CD4-positive, CD25-positive, alpha-beta regulatory T cell (primary cell): Measurements from ENCODE around the gene FOXI1. TPM values are rescaled to one million over a fixed set of nuclear protein-coding genes. Genes with fewer than 3 reads are reported as not detected.

ENCODE experiments used
- ATAC-seq, 2 donors: fragments of 150-1000 bp; cut with Tn5 transposase; one replicate each; pipeline ENCODE4 v1.10.0; 2021; ENCODE audit warnings: low read depth in 2 of 2, moderate number of reproducible peaks in 2 of 2, moderate library complexity in 1 of 2
- DNase-seq, 3 donors: peaks; one replicate each; pipeline versions ENCODE4 v3.0.0 to v3.0.0-alpha.2; 2012 to 2022; ENCODE audit warnings: mixed read lengths in 1 of 3
- H3K27ac ChIP-seq: one replicate; pipeline ENCODE4 v1.7.0; 2013; ENCODE audit warnings: mild to moderate bottlenecking, low read length; ENCODE audit not compliant: insufficient read depth, poor library complexity, severe bottlenecking
- H3K27me3 ChIP-seq: one replicate; pipeline ENCODE4 v1.7.0; 2013; ENCODE audit warnings: low read length; ENCODE audit not compliant: control insufficient read depth, insufficient read depth
- H3K36me3 ChIP-seq: one replicate; pipeline ENCODE4 v1.7.0; 2013; ENCODE audit warnings: mild to moderate bottlenecking, low read length, moderate library complexity; ENCODE audit not compliant: control insufficient read depth, insufficient read depth
- H3K4me1 ChIP-seq: 2 replicates; pipeline ENCODE4 v1.7.0; 2013; ENCODE audit warnings: mild to moderate bottlenecking, low read length; ENCODE audit not compliant: insufficient read depth, control insufficient read depth, poor library complexity, severe bottlenecking
- H3K4me3 ChIP-seq: one replicate; pipeline ENCODE4 v1.7.0; 2013; ENCODE audit warnings: low read depth, mild to moderate bottlenecking, low read length, moderate library complexity
- H3K9me3 ChIP-seq, 2 experiments: 1 replicate in 1 of 2; 2 replicates in 1 of 2; pipeline ENCODE4 v1.7.0; 2013; ENCODE audit warnings: low read length in 2 of 2, mild to moderate bottlenecking in 1 of 2, moderate library complexity in 1 of 2; ENCODE audit not compliant: control insufficient read depth in 2 of 2
- H3K27ac Mint-ChIP-seq, 3 donors: one replicate each; pipeline ENCODE4 v1.8.0; 2020 to 2022; ENCODE audit warnings: mild to moderate bottlenecking in 3 of 3, mixed read lengths in 3 of 3, moderate library complexity in 2 of 3
- H3K27me3 Mint-ChIP-seq: one replicate; pipeline ENCODE4 v1.8.0; 2022; ENCODE audit warnings: mild to moderate bottlenecking, mixed read lengths
- H3K36me3 Mint-ChIP-seq: one replicate; pipeline ENCODE4 v1.8.0; 2020; ENCODE audit warnings: mixed read lengths
- H3K4me1 Mint-ChIP-seq, 4 donors: one replicate each; pipeline ENCODE4 v1.8.0; 2020 to 2022; ENCODE audit warnings: mixed read lengths in 4 of 4, mild to moderate bottlenecking in 1 of 4
- H3K4me3 Mint-ChIP-seq, 4 donors: one replicate each; pipeline ENCODE4 v1.8.0; 2020 to 2022; ENCODE audit warnings: mild to moderate bottlenecking in 4 of 4, mixed read lengths in 4 of 4, moderate library complexity in 3 of 4
- H3K9me3 Mint-ChIP-seq, 7 donors: one replicate each; pipeline ENCODE4 v1.8.0; 2020 to 2022; ENCODE audit warnings: mixed read lengths in 7 of 7, mild to moderate bottlenecking in 3 of 7, moderate library complexity in 2 of 7
- polyA plus RNA-seq, 4 donors: library from polyadenylated mRNA; unstranded; fragments of 300-500 nt; fragmentation: Illumina TruSeq; gene quantifications; one replicate each; pipeline ENCODE4 v1.2.3, GENCODE V29; 2021
- total RNA-seq: library from RNA; stranded (reverse); gene quantifications from one replicate; pipeline ENCODE4 v1.2.3, GENCODE V29; 2022

FOXI1 gene
- total and polyA plus RNA-seq, 5 donors from 2014 or later: not detected

DNA sequence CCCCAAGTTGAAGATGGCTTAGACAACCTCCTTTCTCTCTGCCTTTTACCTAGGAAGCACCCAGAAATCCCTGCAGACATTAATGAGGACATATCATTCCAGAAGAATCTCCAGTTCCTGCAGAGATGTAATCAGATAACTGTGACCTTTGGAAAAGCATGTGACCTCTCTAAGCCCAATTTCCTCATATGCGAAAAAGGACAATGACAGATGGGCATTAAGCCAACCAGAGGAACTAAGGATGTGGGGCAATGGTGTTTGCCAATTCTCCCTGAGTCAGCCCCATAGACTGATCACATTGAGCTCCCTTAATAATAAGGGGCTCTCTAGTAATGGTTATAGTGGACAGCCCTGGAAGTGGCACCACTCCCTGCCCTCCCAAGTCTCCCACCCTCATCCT lies 10.1 kb upstream of the FOXI1 start:
- peaks cover 0 to 5% (median 1%) of the 10 kb centered on the region in 4 donors for H3K4me1 Mint-ChIP-seq
- Histone ChIP-seq H3K36me3 (no peaks in the 10 kb centered on the region), H3K4me3 (no peak overlapping the region), H3K4me1 (no peaks in the 10 kb centered on the region), H3K27ac (no peak overlapping the region), H3K27me3 (peaks cover 4% of the 10 kb centered on the region), H3K9me3 (no peaks in the 10 kb centered on the region)
- no peak overlapping the region for H3K4me3 Mint-ChIP-seq
- H3K36me3 Mint-ChIP-seq: no peaks in the 10 kb centered on the region
- peaks cover 0 to 1% (median 0%) of the 10 kb centered on the region in 7 donors for H3K9me3 Mint-ChIP-seq
- DNase-seq: no peak
- peaks cover 17% of the 10 kb centered on the region for H3K27me3 Mint-ChIP-seq
- no peak for ATAC-seq
- no peak overlapping the region for H3K27ac Mint-ChIP-seq

DNA sequence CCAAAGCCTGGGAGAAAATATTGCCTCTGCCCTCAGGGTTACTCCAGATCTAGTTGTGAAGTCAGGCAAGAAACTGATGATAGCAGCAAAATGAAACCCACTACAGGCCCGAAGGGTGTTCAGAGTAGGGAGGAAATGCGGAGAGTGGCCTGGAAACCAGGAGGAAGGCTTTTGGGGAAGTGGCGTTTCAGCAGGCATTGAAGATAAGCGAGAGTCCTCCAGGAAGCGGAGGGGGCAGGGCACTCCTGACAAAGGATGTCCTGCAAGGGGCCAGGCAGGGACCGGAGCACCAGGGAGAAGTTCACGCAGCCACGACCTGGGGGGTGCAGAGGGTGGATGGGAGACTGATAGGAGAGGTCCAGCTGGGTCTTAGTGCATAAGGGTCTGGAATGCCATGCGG lies 7.8 kb upstream of the FOXI1 start:
- Mint-ChIP-seq H3K4me3 (no peak overlapping the region), H3K27ac (peak overlapping the region in 1 of 3 donors; percentile 70), H3K36me3 (no peaks in the 10 kb centered on the region), H3K4me1 (peaks cover 0 to 5% (median 1%) of the 10 kb centered on the region in 4 donors), H3K27me3 (peaks cover 18% of the 10 kb centered on the region), H3K9me3 (peaks cover 0 to 1% (median 0%) of the 10 kb centered on the region in 7 donors)
- Histone ChIP-seq H3K27me3 (peaks cover 4% of the 10 kb centered on the region), H3K4me3 (no peak overlapping the region), H3K27ac (no peak overlapping the region), H3K36me3 (no peaks in the 10 kb centered on the region), H3K4me1 (no peaks in the 10 kb centered on the region), H3K9me3 (no peaks in the 10 kb centered on the region)
- DNase-seq (no peak), ATAC-seq (no peak)

DNA sequence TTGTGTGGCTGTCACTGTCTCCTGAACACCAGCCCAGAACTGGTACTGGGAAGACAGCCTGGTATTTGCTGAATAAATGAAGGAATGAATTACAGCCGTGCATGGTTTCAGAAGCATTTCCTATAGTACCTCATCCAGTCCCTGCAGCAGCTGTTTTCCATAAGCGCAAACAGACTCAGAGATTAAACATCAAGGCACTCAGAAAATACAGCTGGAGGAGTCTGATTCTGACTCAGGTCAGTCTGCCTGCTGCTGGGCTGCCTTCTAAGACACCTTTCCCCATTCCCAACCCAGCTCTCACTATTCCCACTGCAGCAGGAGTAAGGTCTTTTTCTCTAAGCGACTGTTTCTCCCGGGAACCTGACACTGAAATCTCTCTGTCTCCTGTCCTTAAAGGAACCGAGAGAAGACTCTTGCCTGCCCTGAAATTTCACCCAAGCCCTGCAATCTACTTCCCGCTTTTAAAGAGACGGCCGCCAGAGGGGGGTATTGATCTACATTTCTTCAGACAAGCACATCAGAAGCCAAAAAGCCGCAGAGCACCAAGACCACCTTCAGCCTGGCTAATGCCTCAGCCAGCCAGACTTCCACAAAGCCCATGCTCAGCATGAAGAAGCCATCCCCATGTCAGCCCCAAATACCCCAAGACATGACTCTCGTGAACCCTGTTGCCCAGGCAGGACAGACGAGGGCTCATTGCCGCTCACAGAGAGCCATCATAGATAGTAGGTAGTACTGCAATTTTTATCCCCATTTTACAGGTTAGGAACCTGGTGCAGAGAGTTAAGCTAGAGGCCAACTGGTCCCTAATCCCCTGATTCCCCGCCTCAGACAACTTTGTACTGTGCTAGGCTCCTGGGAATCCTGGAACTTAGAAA lies 5.4 kb upstream of the FOXI1 start:
- Mint-ChIP-seq H3K27ac (peak overlapping the region in 1 of 3 donors; percentile 6), H3K36me3 (no peaks in the 10 kb centered on the region), H3K9me3 (peaks cover 0 to 1% (median 0%) of the 10 kb centered on the region in 7 donors), H3K4me1 (peaks cover 0 to 5% (median 1%) of the 10 kb centered on the region in 4 donors), H3K27me3 (peaks cover 18% of the 10 kb centered on the region), H3K4me3 (no peak overlapping the region)
- Histone ChIP-seq H3K9me3 (no peaks in the 10 kb centered on the region), H3K27ac (no peak overlapping the region), H3K36me3 (no peaks in the 10 kb centered on the region), H3K27me3 (peaks cover 4% of the 10 kb centered on the region), H3K4me1 (no peaks in the 10 kb centered on the region), H3K4me3 (no peak overlapping the region)
- ATAC-seq (peak in 1 of 2 donors; percentile 33), DNase-seq (peak; percentile 43 to 78 (median 58))

DNA sequence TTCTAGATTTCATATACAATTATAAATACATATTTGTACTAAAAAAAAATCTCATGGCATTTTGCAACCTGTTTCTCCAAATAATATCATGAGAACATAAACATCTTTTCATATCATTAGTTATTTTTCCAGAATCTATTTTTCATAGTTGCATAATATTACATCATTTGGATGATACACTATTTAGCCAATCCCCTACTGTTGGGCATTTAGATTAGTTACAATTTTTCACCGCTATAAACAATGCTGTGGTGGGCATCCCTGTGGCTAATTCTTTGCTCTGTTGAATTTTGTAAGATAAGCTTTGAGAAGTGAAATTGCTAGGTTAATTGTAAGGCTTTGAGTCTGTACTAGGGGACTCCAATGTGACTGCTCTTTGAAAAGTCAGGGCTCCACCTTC lies 2.2 kb upstream of the FOXI1 start:
- Histone ChIP-seq H3K4me1 (no peaks in the 10 kb centered on the region), H3K36me3 (no peaks in the 10 kb centered on the region), H3K27me3 (peaks cover 2% of the 10 kb centered on the region), H3K9me3 (no peaks in the 10 kb centered on the region), H3K4me3 (no peak overlapping the region), H3K27ac (no peak overlapping the region)
- peaks cover 0 to 5% (median 1%) of the 10 kb centered on the region in 4 donors for H3K4me1 Mint-ChIP-seq
- no peak for DNase-seq
- ATAC-seq: no peak
- no peaks in the 10 kb centered on the region for H3K36me3 Mint-ChIP-seq
- H3K9me3 Mint-ChIP-seq: no peaks in the 10 kb centered on the region
- no peak overlapping the region for H3K27ac Mint-ChIP-seq
- no peak overlapping the region for H3K4me3 Mint-ChIP-seq
- H3K27me3 Mint-ChIP-seq: peaks cover 6% of the 10 kb centered on the region

DNA sequence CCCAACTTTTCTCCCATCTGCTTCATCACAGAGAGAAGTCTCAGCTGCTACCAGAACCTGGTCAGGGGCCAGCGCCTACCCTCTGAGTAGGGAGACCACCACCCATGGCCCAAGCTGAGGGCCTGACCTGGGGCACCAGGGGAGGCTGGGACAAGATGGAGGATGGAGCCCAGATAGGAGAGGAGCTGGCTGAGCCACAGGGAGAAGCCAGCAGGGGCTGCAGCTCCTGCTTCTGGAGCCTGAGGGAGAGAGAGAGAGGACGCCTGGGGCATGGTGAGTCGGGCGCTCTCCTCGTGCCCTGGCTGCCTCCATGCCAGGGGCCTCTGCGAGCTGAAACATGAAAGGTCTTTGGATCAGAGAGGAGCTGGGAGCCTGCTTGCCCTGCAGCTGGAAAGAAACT lies 1.4 kb upstream of the FOXI1 start:
- ATAC-seq (no peak), DNase-seq (no peak)
- H3K4me1 Mint-ChIP-seq: peaks cover 0 to 5% (median 1%) of the 10 kb centered on the region in 4 donors
- peaks cover 6% of the 10 kb centered on the region for H3K27me3 Mint-ChIP-seq
- no peaks in the 10 kb centered on the region for H3K9me3 ChIP-seq
- no peaks in the 10 kb centered on the region for H3K9me3 Mint-ChIP-seq
- H3K36me3 ChIP-seq: no peaks in the 10 kb centered on the region
- no peak overlapping the region for H3K4me3 ChIP-seq
- H3K4me1 ChIP-seq: no peaks in the 10 kb centered on the region
- H3K27me3 ChIP-seq: no peaks in the 10 kb centered on the region
- H3K27ac Mint-ChIP-seq: no peak overlapping the region
- H3K36me3 Mint-ChIP-seq: no peaks in the 10 kb centered on the region
- no peak overlapping the region for H3K4me3 Mint-ChIP-seq
- no peak overlapping the region for H3K27ac ChIP-seq

DNA sequence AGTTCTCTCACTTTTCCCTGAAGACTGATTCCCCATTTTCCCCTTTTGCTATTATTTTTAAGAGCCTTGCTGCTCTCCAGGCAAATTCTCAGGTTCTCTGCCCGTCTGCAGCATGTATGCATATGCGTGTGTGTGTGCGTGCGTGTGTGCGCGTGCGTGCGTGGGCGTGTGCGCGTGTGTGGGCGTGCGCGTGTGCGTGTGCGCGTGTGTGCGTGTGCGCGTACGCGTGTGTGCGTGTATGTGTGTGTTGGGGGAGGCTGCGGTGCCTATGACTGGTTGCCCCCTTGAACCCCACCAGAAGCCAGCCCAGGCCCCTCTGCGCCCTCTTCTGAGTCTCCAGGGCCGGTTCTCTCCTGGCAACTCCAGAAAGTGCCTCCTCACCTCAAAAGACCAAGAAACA lies 987 bp upstream of the FOXI1 start:
- no peaks in the 10 kb centered on the region for H3K9me3 ChIP-seq
- H3K36me3 ChIP-seq: no peaks in the 10 kb centered on the region
- Mint-ChIP-seq H3K9me3 (no peaks in the 10 kb centered on the region), H3K27me3 (peaks cover 6% of the 10 kb centered on the region), H3K4me1 (peaks cover 0 to 5% (median 1%) of the 10 kb centered on the region in 4 donors), H3K4me3 (no peak overlapping the region), H3K36me3 (no peaks in the 10 kb centered on the region), H3K27ac (no peak overlapping the region)
- H3K4me1 ChIP-seq: no peaks in the 10 kb centered on the region
- no peaks in the 10 kb centered on the region for H3K27me3 ChIP-seq
- H3K4me3 ChIP-seq: no peak overlapping the region
- H3K27ac ChIP-seq: no peak overlapping the region
- DNase-seq (no peak), ATAC-seq (no peak)

DNA sequence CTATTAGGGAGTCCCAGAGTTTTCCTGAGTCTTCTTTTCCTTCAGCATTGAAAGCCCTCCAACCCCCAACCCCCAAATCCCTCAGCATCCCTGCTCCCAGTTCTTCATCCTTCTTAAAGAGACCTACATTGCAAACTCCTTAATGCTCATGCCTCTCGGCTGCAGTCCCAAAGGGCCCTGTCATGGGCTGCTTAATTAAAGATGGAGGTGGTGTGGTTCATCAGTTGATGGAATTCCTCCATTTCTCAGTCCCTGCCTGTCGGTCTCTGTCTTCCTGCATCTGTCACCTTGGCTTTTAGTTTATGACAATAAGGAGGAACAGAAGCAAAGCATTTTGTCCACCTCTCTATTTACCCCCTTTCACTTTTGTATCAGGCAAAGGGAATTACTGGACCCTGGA lies 2.0 kb downstream of the FOXI1 start:
- Histone ChIP-seq H3K9me3 (no peaks in the 10 kb centered on the region), H3K4me3 (no peak overlapping the region), H3K27me3 (no peaks in the 10 kb centered on the region), H3K4me1 (no peaks in the 10 kb centered on the region), H3K36me3 (no peaks in the 10 kb centered on the region), H3K27ac (no peak overlapping the region)
- no peak overlapping the region for H3K4me3 Mint-ChIP-seq
- H3K27me3 Mint-ChIP-seq: peaks cover 10% of the 10 kb centered on the region
- no peaks in the 10 kb centered on the region for H3K4me1 Mint-ChIP-seq
- H3K9me3 Mint-ChIP-seq: no peaks in the 10 kb centered on the region
- no peak for DNase-seq
- ATAC-seq: no peak
- H3K36me3 Mint-ChIP-seq: no peaks in the 10 kb centered on the region
- no peak overlapping the region for H3K27ac Mint-ChIP-seq

DNA sequence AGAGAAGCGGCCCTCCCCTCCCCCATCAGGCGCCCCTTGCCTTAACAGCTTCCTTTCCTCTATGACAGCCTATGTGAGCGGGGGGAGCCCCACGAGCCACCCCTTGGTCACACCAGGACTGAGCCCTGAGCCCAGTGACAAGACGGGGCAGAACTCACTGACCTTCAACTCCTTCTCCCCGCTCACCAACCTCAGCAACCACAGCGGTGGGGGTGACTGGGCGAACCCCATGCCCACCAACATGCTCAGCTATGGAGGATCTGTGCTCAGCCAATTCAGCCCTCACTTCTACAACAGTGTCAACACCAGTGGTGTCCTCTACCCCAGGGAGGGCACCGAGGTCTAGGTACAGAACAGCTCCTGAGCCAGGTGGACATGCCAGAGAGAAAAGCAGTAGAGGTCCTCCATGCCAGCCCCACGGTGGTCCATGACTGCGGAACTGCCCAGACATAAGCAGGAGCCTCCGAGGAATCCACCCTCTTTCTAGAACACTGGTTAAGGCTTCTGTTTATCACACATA lies 2.6 kb downstream of the FOXI1 start:
- no peak for ATAC-seq
- no peak for DNase-seq
- no peaks in the 10 kb centered on the region for H3K9me3 Mint-ChIP-seq
- no peaks in the 10 kb centered on the region for H3K27me3 ChIP-seq
- no peak overlapping the region for H3K4me3 ChIP-seq
- H3K4me1 Mint-ChIP-seq: no peaks in the 10 kb centered on the region
- H3K27ac ChIP-seq: no peak overlapping the region
- no peak overlapping the region for H3K4me3 Mint-ChIP-seq
- H3K4me1 ChIP-seq: no peaks in the 10 kb centered on the region
- no peaks in the 10 kb centered on the region for H3K9me3 ChIP-seq
- H3K36me3 Mint-ChIP-seq: no peaks in the 10 kb centered on the region
- no peaks in the 10 kb centered on the region for H3K36me3 ChIP-seq
- H3K27ac Mint-ChIP-seq: no peak overlapping the region
- H3K27me3 Mint-ChIP-seq: peaks cover 10% of the 10 kb centered on the region
